Endometrial microvascular endothelial cells (primary cell): ENCODE measurements around the gene GDF10. TPM values are rescaled to one million over a fixed set of nuclear protein-coding genes. Genes with fewer than 3 reads are reported as not detected.

Experiments
- in situ Hi-C: cut with HindIII; loops from 2 replicates; pipeline ENCODE4 v1.10.0; 2017; ENCODE audit warnings: low sequenced_read_pairs, low pct_unique_long_range_greater_than_20kb; ENCODE audit errors: inconsistent ontology term
- total RNA-seq: library from RNA; depleted of rRNA; stranded (reverse); fragments of >200 nt; gene quantifications from one replicate; pipeline ENCODE4 v1.2.3, GENCODE V29; 2015; ENCODE audit errors: inconsistent ontology term

GDF10 gene
- total RNA-seq, 1 donor from 2014 or later: not detected

- in situ Hi-C loops: no loop called here
These were observed 7.4 kb downstream of the GDF10 start for GRCh38 chr10:47307381-47307780.

DNA sequence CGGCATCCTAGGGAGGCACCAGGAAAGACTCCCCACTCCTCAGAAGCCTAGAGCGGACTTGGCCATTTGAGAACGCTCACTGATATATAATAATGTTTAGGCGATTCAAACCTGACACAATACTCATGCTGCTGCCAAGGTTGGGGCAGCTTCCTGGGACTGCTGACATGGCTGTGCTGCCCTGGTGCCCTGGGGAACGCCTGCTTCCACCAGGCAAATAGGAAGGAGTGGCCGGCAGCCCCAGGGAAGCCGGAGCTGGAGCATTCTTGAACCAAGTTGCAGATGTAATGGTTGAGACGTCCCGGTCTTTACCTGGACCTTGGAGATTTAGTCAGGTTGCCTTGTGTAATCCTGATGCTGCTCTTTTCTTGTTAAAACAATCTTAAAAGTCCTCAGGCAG, 8.8 kb downstream of the GDF10 start:
- in situ Hi-C loops: no loop called here

DNA sequence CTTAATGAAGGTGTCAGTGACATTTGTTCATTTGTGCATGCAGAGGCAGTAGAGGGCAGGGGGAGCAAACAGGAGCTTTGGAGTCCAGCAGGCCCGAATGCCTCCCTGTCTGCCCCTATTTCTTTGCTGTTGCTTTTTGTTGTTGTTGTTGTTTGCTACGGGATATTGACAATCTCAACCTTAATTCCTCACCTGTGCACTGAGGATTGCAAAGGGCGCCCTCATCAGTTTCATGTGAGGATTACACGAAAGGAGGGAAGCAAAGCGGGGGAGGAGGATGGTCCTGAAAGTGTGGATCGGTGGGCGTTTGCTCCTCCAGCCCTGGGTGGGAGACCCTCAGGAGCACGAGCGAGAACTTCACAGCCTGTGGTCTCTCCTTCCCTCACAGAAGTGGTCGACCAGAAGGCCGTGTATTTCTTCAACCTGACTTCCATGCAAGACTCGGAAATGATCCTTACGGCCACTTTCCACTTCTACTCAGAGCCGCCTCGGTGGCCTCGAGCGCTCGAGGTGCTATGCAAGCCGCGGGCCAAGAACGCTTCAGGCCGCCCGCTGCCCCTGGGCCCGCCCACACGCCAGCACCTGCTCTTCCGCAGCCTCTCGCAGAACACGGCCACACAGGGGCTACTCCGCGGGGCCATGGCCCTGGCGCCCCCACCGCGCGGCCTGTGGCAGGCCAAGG, 9.6 kb downstream of the GDF10 start:
- in situ Hi-C loops: no loop called here

- in situ Hi-C loops: no loop called here
These were observed 10.1 kb downstream of the GDF10 start for GRCh38 chr10:47310090-47310505.

- in situ Hi-C loops: no loop called here
These were observed 11.4 kb downstream of the GDF10 start for GRCh38 chr10:47311193-47311931.

DNA sequence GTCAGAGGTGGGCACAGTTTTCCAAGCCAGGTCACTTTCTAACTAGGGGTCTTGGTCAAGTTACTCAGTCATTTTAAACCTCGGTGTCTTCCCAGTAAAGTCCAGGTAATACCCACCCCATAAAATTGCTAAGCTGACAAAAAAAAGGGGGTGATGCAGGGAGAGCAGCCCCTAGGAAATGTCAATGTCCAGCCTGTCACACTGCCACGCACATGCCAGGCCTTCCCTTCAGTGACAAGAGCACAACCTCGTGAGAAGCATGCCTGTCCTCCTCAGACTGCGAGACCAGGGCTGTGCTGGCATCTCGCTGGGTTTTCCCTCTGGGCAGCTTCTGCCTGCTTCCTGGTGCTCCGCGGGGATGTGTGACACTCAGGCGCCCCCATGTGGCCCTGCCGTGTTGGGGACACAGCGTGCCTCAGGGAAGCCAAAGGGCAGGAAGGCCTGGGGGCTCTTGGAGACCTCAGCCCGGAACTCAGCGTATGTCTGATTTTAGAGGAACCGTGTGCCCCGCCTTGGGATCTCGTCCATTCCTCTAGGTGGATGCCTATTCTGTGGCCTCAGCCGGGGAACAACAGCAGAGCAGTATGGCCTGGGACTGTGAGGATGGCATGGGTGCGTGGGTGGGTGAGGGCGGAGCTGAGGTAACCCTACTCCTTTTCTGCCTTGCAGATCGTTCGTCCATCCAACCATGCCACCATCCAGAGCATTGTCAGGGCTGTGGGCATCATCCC, 12.1 kb downstream of the GDF10 start:
- in situ Hi-C loops: no loop called here

GRCh38 chr10:47312663-47312995, 12.6 kb downstream of the GDF10 start:
- in situ Hi-C loops: no loop called here

DNA sequence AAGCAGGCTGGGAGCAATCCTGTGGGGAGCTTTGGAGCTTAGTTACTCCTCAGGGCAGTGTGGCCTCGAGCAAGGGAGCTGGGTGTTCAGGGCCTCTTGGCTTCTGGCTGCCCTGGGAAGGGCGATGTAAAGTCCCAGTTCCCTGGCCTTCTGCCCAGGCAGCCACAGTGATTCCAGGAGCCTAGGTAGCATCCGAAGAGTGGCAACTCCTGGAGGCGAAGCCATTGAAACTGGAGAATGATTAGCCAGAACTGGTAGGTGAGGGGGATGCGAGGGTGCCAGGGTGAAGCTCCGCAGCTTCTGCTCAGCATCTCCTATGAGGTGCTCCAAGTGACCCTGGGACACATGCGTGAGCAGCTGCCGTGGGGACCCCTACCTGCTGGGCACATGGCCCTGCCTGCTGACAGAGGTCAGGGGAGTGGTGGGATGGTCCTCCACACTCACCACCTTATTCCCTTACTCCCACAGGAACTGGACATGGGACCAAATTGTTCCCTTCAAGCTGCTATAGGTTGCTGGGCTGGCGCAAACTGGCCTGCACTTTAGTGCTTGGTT, 14.5 kb downstream of the GDF10 start:
- in situ Hi-C loops: no loop called here

GRCh38 chr10:47315421-47315820, 15.4 kb downstream of the GDF10 start:
- in situ Hi-C loops: no loop called here

- in situ Hi-C loops: no loop called here
These were observed 16.1 kb downstream of the GDF10 start for GRCh38 chr10:47316131-47316530.

DNA sequence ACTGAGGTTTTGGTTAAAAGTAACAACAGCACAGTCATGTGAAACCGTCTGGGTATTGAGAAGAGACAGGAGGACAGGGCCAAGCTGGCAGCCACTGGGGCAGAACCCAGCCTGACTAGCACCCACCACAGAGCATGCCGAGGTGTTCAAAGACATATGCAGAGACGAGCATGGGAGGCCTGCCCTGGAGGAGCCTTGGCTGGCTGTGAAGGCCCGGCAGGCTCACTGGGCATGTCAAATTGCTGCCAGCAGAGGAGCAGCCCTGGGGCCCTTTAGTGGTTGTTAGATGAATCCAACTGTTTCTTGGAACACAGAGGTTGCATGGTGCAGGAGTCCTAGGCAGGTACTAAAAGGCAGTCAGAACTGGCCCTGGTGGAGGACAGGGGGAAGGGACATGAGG, 17.3 kb downstream of the GDF10 start:
- in situ Hi-C loops: no loop called here

DNA sequence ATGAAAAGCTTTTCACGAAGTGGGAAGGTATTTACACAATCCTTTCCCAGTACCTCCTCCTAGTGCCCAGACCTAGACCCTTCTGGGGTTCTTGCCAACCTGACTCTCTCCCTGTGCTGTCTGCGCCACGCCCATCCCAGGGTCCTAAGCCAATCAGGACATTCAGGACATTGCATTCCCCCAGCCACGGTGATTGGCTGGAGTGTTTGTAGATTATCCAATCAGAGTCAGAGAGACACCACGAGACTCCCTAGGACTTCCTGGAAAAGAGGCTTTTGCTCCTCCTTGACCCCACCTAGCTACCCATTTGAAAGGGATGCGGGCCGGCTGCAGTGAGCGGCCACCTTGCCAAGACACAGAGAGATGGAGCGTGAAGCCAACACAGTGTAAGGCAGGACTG, 18.7 kb downstream of the GDF10 start:
- in situ Hi-C loops: no loop called here

- in situ Hi-C loops: no loop called here
These were observed 19.8 kb downstream of the GDF10 start for GRCh38 chr10:47319784-47320183.

DNA sequence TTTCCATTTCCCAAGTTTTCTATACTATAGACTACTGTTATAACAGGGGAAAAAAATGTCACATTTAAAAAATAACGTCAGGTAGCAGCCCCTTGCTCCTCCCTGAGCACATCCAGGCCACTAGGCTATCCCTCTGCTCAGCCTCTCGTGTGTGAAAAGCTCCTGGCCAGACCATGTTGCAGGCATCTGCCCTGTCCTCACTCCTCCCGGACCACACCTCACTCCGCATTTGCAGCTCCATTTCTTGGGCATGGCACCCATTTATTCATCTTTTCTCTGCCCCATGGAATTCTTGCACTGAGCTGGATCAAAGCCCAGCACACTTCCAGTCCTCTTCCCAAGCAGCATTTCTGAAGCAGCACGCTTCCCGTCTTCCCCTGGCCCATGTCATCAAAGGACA, 20.8 kb downstream of the GDF10 start:
- in situ Hi-C loops: no loop called here

GRCh38 chr10:47321521-47322195, 21.7 kb downstream of the GDF10 start:
- in situ Hi-C loops: no loop called here

GRCh38 chr10:47322300-47323061, 22.5 kb downstream of the GDF10 start, which contains the start of gene GDF2:
Gene GDF2, plus strand, starts transcription at chr10:47322454. Its CDS starts 215 bp downstream, at chr10:47322669.
- in situ Hi-C loops: no loop called here

DNA sequence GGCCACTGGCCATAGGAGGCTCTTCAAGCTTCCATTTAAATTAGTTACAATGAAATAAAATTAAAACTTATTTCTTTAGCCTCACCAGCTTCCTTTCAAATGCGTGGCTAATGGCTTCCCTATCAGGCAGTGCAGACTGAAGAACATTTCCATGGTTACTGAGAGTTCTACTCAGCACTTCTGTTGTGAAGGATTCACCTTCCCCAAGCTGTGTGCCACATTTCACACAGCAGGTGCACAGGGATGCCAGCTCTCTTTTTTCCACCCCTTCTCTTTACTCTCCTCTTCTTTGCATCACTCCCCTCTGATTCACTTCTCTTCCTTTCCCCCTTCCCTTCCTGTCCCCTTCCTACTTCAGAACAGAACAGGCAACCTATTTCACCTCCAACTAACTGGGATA, 23.1 kb downstream of the GDF10 start:
- in situ Hi-C loops: no loop called here

DNA sequence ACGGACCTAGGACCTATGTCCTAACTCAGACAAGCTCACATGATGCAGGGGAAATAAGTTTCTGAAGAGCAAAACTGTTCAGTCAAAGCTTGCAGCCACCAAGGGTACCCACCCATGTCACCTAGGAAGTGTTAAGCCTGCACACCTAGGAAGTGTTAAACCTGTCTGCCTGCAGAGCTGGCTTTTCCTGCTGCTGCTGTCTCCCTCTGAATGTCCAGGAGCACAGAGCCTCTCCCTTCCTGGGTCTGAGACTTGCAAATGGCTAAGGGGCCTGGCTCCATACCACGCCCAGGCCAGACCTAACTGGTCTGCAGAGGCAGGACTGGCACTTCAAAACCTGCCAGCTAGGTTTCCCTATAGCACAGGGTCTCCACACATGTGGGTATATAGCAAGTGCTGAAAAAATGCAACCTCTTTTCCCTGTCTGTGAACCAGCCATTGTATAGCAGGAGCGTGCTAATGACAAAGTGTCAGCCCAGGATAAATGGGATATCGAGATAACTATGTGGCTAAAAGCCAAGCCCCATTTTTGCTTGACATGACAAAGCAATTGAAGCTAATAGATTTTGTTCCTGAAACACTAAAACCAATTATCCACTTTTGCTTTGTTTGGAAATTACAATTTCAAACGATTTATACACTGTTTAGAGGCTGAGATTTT, 23.8 kb downstream of the GDF10 start:
- in situ Hi-C loops: no loop called here
